SH-SY5Y (cell line): ENCODE data around the gene COQ10B.

Source experiments
- GATA2 ChIP-seq: IDR thresholded peaks from 2 replicates; pipeline ENCODE4 v1.6.1; 2011; ENCODE audit warnings: mild to moderate bottlenecking, low read depth, low read length
- GATA3 ChIP-seq: IDR thresholded peaks from 2 replicates; pipeline ENCODE4 v1.6.1; 2011; ENCODE audit warnings: low read depth, mild to moderate bottlenecking, low read length, moderate library complexity

- no peak for TF ChIP-seq GATA2
- no peak for TF ChIP-seq GATA3
Measured at GRCh38 chr2:197450465-197450864, 2.9 kb upstream of the COQ10B start.
